Hepatocyte (in vitro differentiated cells): ENCODE measurements around the gene LPAR6. TPM values are rescaled to one million over a fixed set of nuclear protein-coding genes. Genes with fewer than 3 reads are reported as not detected.

ENCODE experiments used
- DNase-seq: peaks from one replicate; pipeline ENCODE4 v3.0.0-alpha.2; 2016; ENCODE audit warnings: low spot score
- H2AFZ ChIP-seq: fragments of 200-600 bp; sonication (generic); 2 replicates; pipeline ENCODE4 v1.6.0; 2016; ENCODE audit warnings: antibody characterized with exemption, mild to moderate bottlenecking
- H3K27ac ChIP-seq: fragments of 200-600 bp; sonication (generic); 2 replicates; pipeline ENCODE4 v1.5.1; 2016; ENCODE audit warnings: mild to moderate bottlenecking
- H3K27me3 ChIP-seq: fragments of 200-600 bp; sonication (generic); 2 replicates; pipeline ENCODE4 v1.6.1; 2016
- H3K36me3 ChIP-seq: fragments of 200-600 bp; sonication (generic); replicated peaks from 2 replicates; pipeline ENCODE4 v1.5.1; 2016; ENCODE audit warnings: low read depth; ENCODE audit not compliant: insufficient read depth
- H3K4me1 ChIP-seq: fragments of 200-600 bp; sonication (generic); 2 replicates; pipeline ENCODE4 v1.5.1; 2016; ENCODE audit warnings: mild to moderate bottlenecking, moderate library complexity; ENCODE audit not compliant: insufficient read depth
- H3K4me2 ChIP-seq: fragments of 200-600 bp; sonication (generic); 2 replicates; pipeline ENCODE4 v1.6.0; 2016
- H3K4me3 ChIP-seq: fragments of 200-600 bp; sonication (generic); 2 replicates; pipeline ENCODE4 v1.5.1; 2016; ENCODE audit warnings: mild to moderate bottlenecking
- H3K79me2 ChIP-seq: fragments of 200-600 bp; sonication (generic); 2 replicates; pipeline ENCODE4 v1.6.0; 2017; ENCODE audit warnings: mild to moderate bottlenecking
- H3K9me2 ChIP-seq: fragments of 200-600 bp; sonication (generic); replicated peaks from 2 replicates; pipeline ENCODE4 v1.6.0; 2017; ENCODE audit warnings: mild to moderate bottlenecking; ENCODE audit not compliant: insufficient read depth
- H3K9me3 ChIP-seq: fragments of 200-600 bp; sonication (generic); 2 replicates; pipeline ENCODE4 v1.5.1; 2016; ENCODE audit warnings: low read depth, mild to moderate bottlenecking
- H4K20me1 ChIP-seq: fragments of 200-600 bp; sonication (generic); 2 replicates; pipeline ENCODE4 v1.6.0; 2016; ENCODE audit warnings: mild to moderate bottlenecking; ENCODE audit not compliant: insufficient read depth, poor library complexity, severe bottlenecking
- CTCF ChIP-seq: fragments of 200-600 bp; sonication (generic); IDR thresholded peaks from 2 replicates; pipeline ENCODE4 v1.5.1; 2016; ENCODE audit warnings: antibody characterized with exemption, mild to moderate bottlenecking; ENCODE audit not compliant: poor library complexity
- EZH2 ChIP-seq: fragments of 200-600 bp; sonication (generic); IDR thresholded peaks from 2 replicates; pipeline ENCODE4 v1.6.1; 2016; ENCODE audit warnings: antibody characterized with exemption, mild to moderate bottlenecking, borderline replicate concordance
- EZH2phosphoT487 ChIP-seq: fragments of 200-600 bp; sonication (generic); IDR thresholded peaks from one replicate; pipeline ENCODE4 v1.6.1; 2018; ENCODE audit warnings: antibody characterized with exemption, mild to moderate bottlenecking, low read depth, moderate library complexity; ENCODE audit not compliant: unreplicated experiment, severe bottlenecking
- WGBS: methylation state at CpG from one replicate; pipeline ENCODE4 v1.1.6; 2016; ENCODE audit warnings: low lambda C conversion rate; ENCODE audit errors: missing lambda C conversion rate; 5-methylcytosine and 5-hydroxymethylcytosine counted together
- polyA plus RNA-seq: library from polyadenylated mRNA; unstranded; fragments of >200 nt; fragmentation: Nextera tagmentation; extraction: Ambion mirVana; gene quantifications from 2 replicates; pipeline ENCODE4 v1.2.1, GENCODE V29; 2016
- total RNA-seq: library from RNA; depleted of rRNA; stranded (reverse); fragments of >200 nt; gene quantifications from 2 replicates; pipeline ENCODE4 v1.2.3, GENCODE V29; 2014

LPAR6 gene
- total and polyA plus RNA-seq, 2 experiments from 2014 or later, result 8.2 to 22.8 TPM

- Histone ChIP-seq H3K27ac (no peak overlapping the region), H3K4me2 (no peak overlapping the region)
Measured at GRCh38 chr13:48443442-48444208, 30.7 kb upstream of the LPAR6 start.

GRCh38 chr13:48437371-48437770, 24.5 kb upstream of the LPAR6 start:
- H3K4me2 ChIP-seq, result no peak overlapping the region
- no peak for DNase-seq
- no peaks in the 10 kb centered on the region for H3K9me2 ChIP-seq
- 61% methylated on average over 3 of the region's 3 CpGs for WGBS
- H2AFZ ChIP-seq, result no peak overlapping the region
- no peaks in the 10 kb centered on the region for H3K27me3 ChIP-seq
- TF ChIP-seq CTCF (no peak), EZH2phosphoT487 (no peak), EZH2 (no peak)
- no peak overlapping the region for H3K27ac ChIP-seq
- H3K9me3 ChIP-seq, result no peaks in the 10 kb centered on the region
- no peaks in the 10 kb centered on the region for H4K20me1 ChIP-seq
- no peaks in the 10 kb centered on the region for H3K4me1 ChIP-seq
- H3K79me2 ChIP-seq, result no peaks in the 10 kb centered on the region
- H3K36me3 ChIP-seq, result no peaks in the 10 kb centered on the region
- H3K4me3 ChIP-seq, result no peak overlapping the region

More at GRCh38 chr13:48443442-48444208, 30.7 kb upstream of the LPAR6 start:
- no peaks in the 10 kb centered on the region for H3K9me2 ChIP-seq
- H3K79me2 ChIP-seq, result no peaks in the 10 kb centered on the region
- no peaks in the 10 kb centered on the region for H3K27me3 ChIP-seq
- H3K4me3 ChIP-seq, result no peak overlapping the region
- H4K20me1 ChIP-seq, result no peaks in the 10 kb centered on the region
- no peaks in the 10 kb centered on the region for H3K36me3 ChIP-seq
- no peak for DNase-seq
- H3K9me3 ChIP-seq, result no peaks in the 10 kb centered on the region
- 78% methylated on average over 1 of the region's 1 CpG for WGBS
- H3K4me1 ChIP-seq, result no peaks in the 10 kb centered on the region
- no peak overlapping the region for H2AFZ ChIP-seq
- TF ChIP-seq CTCF (no peak), EZH2 (no peak), EZH2phosphoT487 (no peak)

- Histone ChIP-seq H3K9me3 (no peaks in the 10 kb centered on the region), H3K4me1 (no peaks in the 10 kb centered on the region), H3K4me2 (no peak overlapping the region), H3K36me3 (no peaks in the 10 kb centered on the region), H3K27ac (no peak overlapping the region), H3K79me2 (no peaks in the 10 kb centered on the region), H3K27me3 (no peaks in the 10 kb centered on the region), H4K20me1 (no peaks in the 10 kb centered on the region), H3K4me3 (no peak overlapping the region), H3K9me2 (no peaks in the 10 kb centered on the region), H2AFZ (no peak overlapping the region)
- TF ChIP-seq EZH2phosphoT487 (no peak), EZH2 (no peak), CTCF (no peak)
- no peak for DNase-seq
- 77% methylated on average over 2 of the region's 2 CpGs for WGBS
Measured at GRCh38 chr13:48436661-48437288, 23.9 kb upstream of the LPAR6 start.
